A673 (cell line): Measurements from ENCODE around the gene TTLL7.

Source experiments
- EZH2 ChIP-seq: fragments of 200-600 bp; sonication (generic); IDR thresholded peaks from 2 replicates; pipeline ENCODE4 v1.6.1; 2017; ENCODE audit warnings: borderline replicate concordance, low read depth, mild to moderate bottlenecking, mixed read lengths, antibody characterized with exemption, low read length; ENCODE audit not compliant: poor library complexity, severe bottlenecking
- TF ChIP-seq, protein P1 (sequence below): fragments of 300-800, 200-600 bp; sonication (generic); conservative IDR thresholded peaks from 2 replicates; pipeline ENCODE4 v1.5.1; 2017; ENCODE audit warnings: low read depth, mild to moderate bottlenecking, antibody characterized with exemption, low read length, moderate library complexity, mixed read lengths

DNA sequence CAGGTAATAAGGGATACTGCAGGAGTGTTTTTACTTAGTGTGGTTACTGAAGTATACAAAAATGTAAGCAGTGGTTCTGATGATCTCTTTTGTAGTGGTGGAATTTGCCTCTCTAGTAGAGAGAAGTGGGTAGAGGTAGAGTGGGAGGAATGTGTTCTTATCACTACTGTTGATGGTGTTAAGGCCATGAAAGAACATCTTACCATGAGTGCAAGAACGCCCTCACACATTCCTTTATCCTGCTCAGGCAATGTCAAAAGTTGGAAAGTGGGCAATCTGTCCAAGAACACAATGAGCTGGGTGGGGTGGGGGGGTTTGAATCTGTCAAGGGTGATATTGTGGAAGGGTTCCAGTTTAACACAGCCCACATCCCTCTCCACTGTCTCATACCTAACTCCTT lies 78.6 kb downstream of the TTLL7 start:
- no peak for TF ChIP-seq EZH2
- TF ChIP-seq, protein P1, sequence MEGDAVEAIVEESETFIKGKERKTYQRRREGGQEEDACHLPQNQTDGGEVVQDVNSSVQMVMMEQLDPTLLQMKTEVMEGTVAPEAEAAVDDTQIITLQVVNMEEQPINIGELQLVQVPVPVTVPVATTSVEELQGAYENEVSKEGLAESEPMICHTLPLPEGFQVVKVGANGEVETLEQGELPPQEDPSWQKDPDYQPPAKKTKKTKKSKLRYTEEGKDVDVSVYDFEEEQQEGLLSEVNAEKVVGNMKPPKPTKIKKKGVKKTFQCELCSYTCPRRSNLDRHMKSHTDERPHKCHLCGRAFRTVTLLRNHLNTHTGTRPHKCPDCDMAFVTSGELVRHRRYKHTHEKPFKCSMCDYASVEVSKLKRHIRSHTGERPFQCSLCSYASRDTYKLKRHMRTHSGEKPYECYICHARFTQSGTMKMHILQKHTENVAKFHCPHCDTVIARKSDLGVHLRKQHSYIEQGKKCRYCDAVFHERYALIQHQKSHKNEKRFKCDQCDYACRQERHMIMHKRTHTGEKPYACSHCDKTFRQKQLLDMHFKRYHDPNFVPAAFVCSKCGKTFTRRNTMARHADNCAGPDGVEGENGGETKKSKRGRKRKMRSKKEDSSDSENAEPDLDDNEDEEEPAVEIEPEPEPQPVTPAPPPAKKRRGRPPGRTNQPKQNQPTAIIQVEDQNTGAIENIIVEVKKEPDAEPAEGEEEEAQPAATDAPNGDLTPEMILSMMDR = no peak
